Upper lobe of right lung (tissue), 1 donor: ENCODE results near the gene CRHBP. TPM values are rescaled to one million over a fixed set of nuclear protein-coding genes. Genes with fewer than 3 reads are reported as not detected.
"Not testable (repeated sequence)": the region's sequence is repeated elsewhere in the genome, so short reads cannot be mapped to it uniquely, and the experiment has no call there.

Source experiments
- ATAC-seq: fragments of 200-7000 bp; cut with Tn5 transposase; one replicate; pipeline ENCODE4 v1.9.1; 2020; ENCODE audit warnings: mild to moderate bottlenecking, moderate library complexity
- DNase-seq: peaks from one replicate; pipeline ENCODE4 v3.0.0-alpha.2; 2020
- H3K27ac ChIP-seq: fragments of 200-600 bp; one replicate; pipeline ENCODE4 v1.8.0; 2022
- H3K27me3 ChIP-seq: fragments of 200-600 bp; one replicate; pipeline ENCODE4 v1.8.0; 2022; ENCODE audit warnings: mild to moderate bottlenecking
- H3K36me3 ChIP-seq: fragments of 200-600 bp; one replicate; pipeline ENCODE4 v1.8.0; 2022
- H3K4me1 ChIP-seq: fragments of 200-600 bp; one replicate; pipeline ENCODE4 v1.8.0; 2022
- H3K4me3 ChIP-seq: fragments of 200-600 bp; one replicate; pipeline ENCODE4 v1.8.0; 2022; ENCODE audit warnings: mild to moderate bottlenecking
- H3K9me3 ChIP-seq: fragments of 200-600 bp; one replicate; pipeline ENCODE4 v1.8.0; 2022
- intact Hi-C: fragments of 100-400 bp; cut with DNase I; formaldehyde crosslinking; loops from one replicate; pipeline ENCODE4 v1.11.0; 2022
- total RNA-seq: library from RNA; stranded (reverse); fragmentation: NEBNext Ultra II Directional; extraction: Animal tissue kit (Norgen Biotek cat#: 25700); gene quantifications from one replicate; pipeline ENCODE4 v1.2.1, GENCODE V29; 2021
- TF ChIP-seq, protein P1 (sequence below): fragments of 200-600 bp; IDR thresholded peaks from one replicate; pipeline ENCODE4 v1.8.0; 2022; ENCODE audit warnings: antibody characterized with exemption
- donor health status: DM: no; HTN: yes; CAD: no; lungs with severe emphysema.

Gene CRHBP
- total RNA-seq, 1 donor from 2014 or later = 0.26 TPM

DNA sequence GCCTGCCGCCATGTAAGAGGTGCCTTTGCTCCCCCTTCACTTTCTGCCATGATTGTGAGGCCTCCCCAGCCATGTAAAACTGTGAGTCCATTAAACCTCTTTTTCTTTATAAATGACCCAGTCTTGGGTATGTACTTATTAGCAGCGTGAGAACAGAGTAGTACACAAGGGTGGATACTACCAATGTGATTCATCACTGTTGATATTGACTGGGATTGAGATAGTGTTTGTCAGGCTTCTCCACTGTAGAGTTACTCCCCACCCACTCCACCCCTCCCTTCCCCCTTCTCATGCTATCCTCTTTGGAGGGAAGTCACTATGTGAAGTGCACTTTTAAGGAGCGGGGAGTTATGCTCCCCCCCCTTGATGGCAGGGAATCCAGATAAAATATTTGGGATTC lies 11.4 kb upstream of the CRHBP start:
- TF ChIP-seq, protein P1, sequence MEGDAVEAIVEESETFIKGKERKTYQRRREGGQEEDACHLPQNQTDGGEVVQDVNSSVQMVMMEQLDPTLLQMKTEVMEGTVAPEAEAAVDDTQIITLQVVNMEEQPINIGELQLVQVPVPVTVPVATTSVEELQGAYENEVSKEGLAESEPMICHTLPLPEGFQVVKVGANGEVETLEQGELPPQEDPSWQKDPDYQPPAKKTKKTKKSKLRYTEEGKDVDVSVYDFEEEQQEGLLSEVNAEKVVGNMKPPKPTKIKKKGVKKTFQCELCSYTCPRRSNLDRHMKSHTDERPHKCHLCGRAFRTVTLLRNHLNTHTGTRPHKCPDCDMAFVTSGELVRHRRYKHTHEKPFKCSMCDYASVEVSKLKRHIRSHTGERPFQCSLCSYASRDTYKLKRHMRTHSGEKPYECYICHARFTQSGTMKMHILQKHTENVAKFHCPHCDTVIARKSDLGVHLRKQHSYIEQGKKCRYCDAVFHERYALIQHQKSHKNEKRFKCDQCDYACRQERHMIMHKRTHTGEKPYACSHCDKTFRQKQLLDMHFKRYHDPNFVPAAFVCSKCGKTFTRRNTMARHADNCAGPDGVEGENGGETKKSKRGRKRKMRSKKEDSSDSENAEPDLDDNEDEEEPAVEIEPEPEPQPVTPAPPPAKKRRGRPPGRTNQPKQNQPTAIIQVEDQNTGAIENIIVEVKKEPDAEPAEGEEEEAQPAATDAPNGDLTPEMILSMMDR = no peak
- DNase-seq (no peak), ATAC-seq (no peak)
- Histone ChIP-seq H3K27me3 (no peaks in the 10 kb centered on the region), H3K9me3 (no peaks in the 10 kb centered on the region), H3K36me3 (no peaks in the 10 kb centered on the region), H3K4me3 (no peak overlapping the region), H3K27ac (no peak overlapping the region), H3K4me1 (no peaks in the 10 kb centered on the region)
- intact Hi-C loops = no loop called here

DNA sequence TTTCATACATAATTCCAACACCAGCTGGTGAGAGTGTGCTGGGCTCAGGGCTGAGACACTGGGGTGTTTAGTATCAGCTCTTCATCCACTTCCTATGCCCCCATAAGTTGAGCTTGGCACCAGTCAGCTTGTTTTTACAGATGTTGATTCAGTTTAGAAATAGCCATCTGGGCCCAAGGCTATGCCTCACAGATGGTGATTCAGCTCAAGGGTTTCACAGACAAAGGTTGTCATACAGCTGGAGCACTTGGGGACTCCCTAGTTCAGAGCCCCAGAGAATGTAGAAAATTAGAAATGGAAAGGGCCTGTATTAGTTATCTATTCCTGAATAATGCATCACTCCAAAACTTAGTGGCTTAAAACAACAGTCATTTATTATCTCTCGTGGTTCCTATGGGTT lies 10.3 kb upstream of the CRHBP start:
- Histone ChIP-seq H3K36me3 (no peaks in the 10 kb centered on the region), H3K27ac (no peak overlapping the region), H3K4me1 (no peaks in the 10 kb centered on the region), H3K27me3 (no peaks in the 10 kb centered on the region), H3K9me3 (no peaks in the 10 kb centered on the region), H3K4me3 (no peak overlapping the region)
- no peak for DNase-seq
- ATAC-seq = no peak
- TF ChIP-seq, protein P1 = no peak
- intact Hi-C loops = no loop called here

DNA sequence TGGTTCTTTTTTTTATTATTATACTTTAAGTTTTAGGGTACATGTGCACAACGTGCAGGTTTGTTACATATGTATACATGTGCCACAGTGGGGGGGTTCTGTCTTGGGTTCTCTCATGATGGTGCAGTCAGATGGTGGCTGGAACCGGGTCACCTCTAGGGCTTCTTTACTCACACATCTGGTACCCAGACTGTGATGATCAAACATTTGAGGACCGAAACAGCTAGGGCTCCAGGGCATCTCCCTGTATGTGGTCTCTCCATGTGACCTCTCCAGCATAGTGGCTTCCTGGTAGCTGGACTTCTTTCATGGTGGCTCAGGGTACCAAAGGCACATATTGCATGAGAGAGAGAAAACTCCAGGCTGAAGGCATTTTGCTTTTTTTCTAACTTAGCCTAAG lies 9.8 kb upstream of the CRHBP start:
- H3K9me3 ChIP-seq = no peaks in the 10 kb centered on the region
- no peaks in the 10 kb centered on the region for H3K4me1 ChIP-seq
- no peaks in the 10 kb centered on the region for H3K27me3 ChIP-seq
- H3K36me3 ChIP-seq = no peaks in the 10 kb centered on the region
- TF ChIP-seq, protein P1 = no peak
- no peak overlapping the region for H3K27ac ChIP-seq
- intact Hi-C loops = no loop called here
- no peak overlapping the region for H3K4me3 ChIP-seq
- no peak for ATAC-seq
- DNase-seq = no peak

DNA sequence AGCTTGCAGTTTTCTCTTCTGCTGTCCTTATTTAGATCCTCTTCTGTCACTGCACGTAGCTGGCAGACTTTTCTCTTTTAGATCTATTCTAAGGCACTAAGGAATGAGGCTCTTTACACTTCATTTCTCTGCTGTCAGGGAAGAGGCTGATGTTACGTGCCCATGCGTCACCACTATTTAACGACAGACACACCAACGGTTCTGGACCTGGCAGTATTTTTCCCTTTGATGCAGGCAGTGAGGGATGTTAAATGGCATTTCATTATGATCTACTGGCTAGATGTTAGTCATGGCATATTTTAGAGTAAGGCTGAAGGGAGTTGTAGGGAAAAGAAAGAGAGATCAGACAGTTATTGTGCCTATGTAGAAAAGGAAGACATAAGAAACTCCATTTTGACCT lies 8.2 kb upstream of the CRHBP start:
- ATAC-seq (no peak), DNase-seq (no peak)
- no peaks in the 10 kb centered on the region for H3K9me3 ChIP-seq
- no peak overlapping the region for H3K27ac ChIP-seq
- no peaks in the 10 kb centered on the region for H3K27me3 ChIP-seq
- no peak overlapping the region for H3K4me3 ChIP-seq
- intact Hi-C loops = no loop called here
- no peaks in the 10 kb centered on the region for H3K36me3 ChIP-seq
- H3K4me1 ChIP-seq = no peaks in the 10 kb centered on the region
- TF ChIP-seq, protein P1 = no peak

DNA sequence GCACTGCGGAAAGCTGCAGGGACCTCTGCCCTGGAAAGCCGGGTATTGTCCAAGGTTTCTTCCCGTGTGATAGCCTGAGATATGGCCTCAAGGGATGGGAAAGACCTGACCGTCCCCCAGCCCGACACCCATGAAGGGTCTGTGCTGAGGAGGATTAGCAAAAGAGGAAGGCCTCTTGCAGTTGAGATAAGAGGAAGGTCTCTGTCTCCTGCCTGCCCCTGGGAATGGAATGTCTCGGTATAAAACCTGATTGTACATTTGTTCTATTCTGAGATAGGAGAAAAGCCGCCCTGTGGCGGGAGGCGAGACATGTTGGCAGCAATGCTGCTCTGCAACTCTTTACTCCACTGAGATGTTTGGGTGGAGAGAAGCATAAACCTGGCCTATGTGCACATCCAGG lies 7.6 kb upstream of the CRHBP start:
- not testable (repeated sequence) for ATAC-seq

DNA sequence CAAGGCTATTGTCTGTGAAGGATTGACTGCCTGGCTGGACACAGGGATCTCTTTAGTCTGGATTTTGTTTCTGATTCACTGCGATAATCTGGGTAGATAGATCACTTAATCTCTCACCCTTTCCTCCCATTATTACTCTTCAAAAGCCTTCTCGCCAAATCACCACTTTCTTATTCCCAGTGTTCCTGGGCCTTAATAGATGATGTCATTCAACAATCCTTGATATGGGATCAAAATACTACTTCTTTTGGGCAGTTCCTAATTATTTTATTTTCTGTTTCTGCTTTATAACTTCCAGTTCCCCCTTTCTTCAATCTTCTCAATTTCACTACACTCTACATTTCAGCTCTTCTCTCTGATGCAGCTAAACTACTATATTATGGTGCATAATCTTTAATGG lies 6.8 kb upstream of the CRHBP start:
- DNase-seq (no peak), ATAC-seq (no peak)
- Histone ChIP-seq H3K4me3 (no peak overlapping the region), H3K4me1 (no peaks in the 10 kb centered on the region), H3K36me3 (no peaks in the 10 kb centered on the region), H3K9me3 (no peaks in the 10 kb centered on the region), H3K27me3 (no peaks in the 10 kb centered on the region), H3K27ac (no peak overlapping the region)
- TF ChIP-seq, protein P1 = no peak
- intact Hi-C loops = no loop called here

More for the DNA sequence above, 7.6 kb upstream of the CRHBP start:
- intact Hi-C loops, H3K27ac ChIP-seq, H3K36me3 ChIP-seq, H3K4me3 ChIP-seq, H3K27me3 ChIP-seq, H3K4me1 ChIP-seq, DNase-seq, H3K9me3 ChIP-seq: not testable (repeated sequence)
